Naive thymus-derived CD4-positive, alpha-beta T cell (primary cell): ENCODE results near the gene FXR2. TPM values are rescaled to one million over a fixed set of nuclear protein-coding genes. Genes with fewer than 3 reads are reported as not detected.
A peak's percentile ranks its signal among the peaks of the same experiment; 100 is the strongest.
"Not testable (repeated sequence)": the region's sequence is repeated elsewhere in the genome, so short reads cannot be mapped to it uniquely, and the experiment has no call there.

ENCODE experiments used
- ATAC-seq: fragments of 150-1000 bp; cut with Tn5 transposase; 2 replicates; pipeline ENCODE4 v1.10.0; 2021; ENCODE audit warnings: mild to moderate bottlenecking, moderate library complexity
- CTCF ChIA-PET: fragments of 350-600 bp; sonication (Branson Sonifier 250); formaldehyde crosslinking; loops from one replicate; lab custom pipeline; 2021; ENCODE audit warnings: antibody characterized with exemption; lab: Charles Lee
- POLR2A ChIA-PET: fragments of 350-600 bp; sonication (Branson Sonifier 250); formaldehyde crosslinking; loops from one replicate; lab custom pipeline; 2021; ENCODE audit warnings: antibody characterized with exemption, inconsistent platforms; lab: Charles Lee
- DNase-seq, 9 donors: peaks; one replicate each; pipeline versions ENCODE4 v3.0.0 to v3.0.0-alpha.2; 2020 to 2022; ENCODE audit warnings: mixed read lengths in 1 of 9
- H3K27ac ChIP-seq: one replicate; pipeline ENCODE4 v1.7.0; 2013; ENCODE audit warnings: mild to moderate bottlenecking, low read depth, low read length, moderate library complexity
- H3K27me3 ChIP-seq, 2 donors: one replicate each; pipeline ENCODE4 v1.7.0; 2013; ENCODE audit warnings: low read length in 2 of 2, mild to moderate bottlenecking in 2 of 2, moderate library complexity in 2 of 2; ENCODE audit not compliant: control insufficient read depth in 2 of 2, insufficient read depth in 2 of 2
- H3K36me3 ChIP-seq, 3 experiments: 1 replicate in 2 of 3; 2 replicates in 1 of 3; pipeline ENCODE4 v1.7.0; 2013; ENCODE audit warnings: low read length in 3 of 3, mild to moderate bottlenecking in 3 of 3, moderate library complexity in 1 of 3; ENCODE audit not compliant: insufficient read depth in 3 of 3, control insufficient read depth in 2 of 3
- H3K4me1 ChIP-seq, 2 donors: one replicate each; pipeline ENCODE4 v1.7.0; 2013; ENCODE audit warnings: low read length in 2 of 2, mild to moderate bottlenecking in 2 of 2, moderate library complexity in 1 of 2; ENCODE audit not compliant: control insufficient read depth in 2 of 2, insufficient read depth in 2 of 2
- H3K4me3 ChIP-seq: 2 replicates; pipeline ENCODE4 v1.7.0; 2013; ENCODE audit warnings: mild to moderate bottlenecking, low read length
- H3K9me3 ChIP-seq, 3 experiments: 1 replicate in 2 of 3; 2 replicates in 1 of 3; pipeline ENCODE4 v1.7.0; 2013; ENCODE audit warnings: low read length in 3 of 3; ENCODE audit not compliant: control insufficient read depth in 2 of 3
- H3K27ac Mint-ChIP-seq, 9 donors: one replicate each; pipeline ENCODE4 v1.8.0; 2020 to 2022; ENCODE audit warnings: mixed read lengths in 9 of 9, mild to moderate bottlenecking in 8 of 9, moderate library complexity in 5 of 9, inconsistent platforms in 2 of 9
- H3K27me3 Mint-ChIP-seq, 5 donors: one replicate each; pipeline ENCODE4 v1.8.0; 2021 to 2022; ENCODE audit warnings: mixed read lengths in 5 of 5, mild to moderate bottlenecking in 1 of 5
- H3K36me3 Mint-ChIP-seq, 5 donors: one replicate each; pipeline ENCODE4 v1.8.0; 2020 to 2022; ENCODE audit warnings: mixed read lengths in 5 of 5, mild to moderate bottlenecking in 3 of 5, inconsistent platforms in 1 of 5
- H3K4me1 Mint-ChIP-seq, 7 donors: one replicate each; pipeline ENCODE4 v1.8.0; 2020 to 2022; ENCODE audit warnings: mixed read lengths in 7 of 7, mild to moderate bottlenecking in 3 of 7, inconsistent platforms in 1 of 7
- H3K4me3 Mint-ChIP-seq, 10 donors: one replicate each; pipeline ENCODE4 v1.8.0; 2020 to 2022; ENCODE audit warnings: mild to moderate bottlenecking in 10 of 10, mixed read lengths in 10 of 10, moderate library complexity in 6 of 10, inconsistent platforms in 2 of 10
- H3K9me3 Mint-ChIP-seq, 11 donors: one replicate each; pipeline ENCODE4 v1.8.0; 2020 to 2022; ENCODE audit warnings: mixed read lengths in 11 of 11, mild to moderate bottlenecking in 4 of 11, inconsistent platforms in 1 of 11, moderate library complexity in 1 of 11
- intact Hi-C, 2 donors: fragments of 100-400 bp; cut with micrococcal nuclease; formaldehyde crosslinking; loops; one replicate each; pipeline ENCODE4 v1.15.1; 2023
- polyA plus RNA-seq, 2 donors: library from polyadenylated mRNA; unstranded; fragments of 300-500 nt; fragmentation: Illumina TruSeq; gene quantifications; one replicate each; pipeline ENCODE4 v1.2.3, GENCODE V29; 2021
- total RNA-seq, 6 experiments: library from RNA in 5 of 6; stranded (reverse) in 5 of 6; gene quantifications; 1 replicate in 5 of 6; 2 replicates in 1 of 6; pipeline ENCODE4 v1.2.3 and lab custom pipeline; 2021 to 2026

FXR2 gene
- total and polyA plus RNA-seq, 7 experiments from 2014 or later = 5.5 to 46.9 (median 25.2) TPM

DNA sequence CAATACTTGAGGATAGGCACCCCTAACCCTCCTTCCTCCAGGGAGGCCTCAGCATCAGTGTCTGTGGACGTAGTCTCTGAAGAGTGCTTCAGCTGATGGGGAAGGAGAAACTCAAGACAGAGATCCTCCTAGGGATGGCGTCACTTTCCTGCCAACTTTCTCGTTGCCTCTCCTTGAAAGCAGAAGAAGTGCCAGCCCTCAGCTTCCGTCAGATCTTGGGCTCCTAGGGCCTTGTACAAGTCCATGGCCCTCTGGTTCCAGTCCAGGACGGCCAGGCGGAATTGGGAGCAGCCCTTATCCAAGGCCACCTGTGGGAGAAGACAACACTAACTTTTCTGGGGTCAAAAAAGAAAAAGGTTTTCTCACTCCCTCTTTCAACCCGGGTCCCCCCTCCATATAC is 11.6 kb upstream of the FXR2 start:
- Mint-ChIP-seq H3K27ac (peak overlapping the region in 7 of 9 donors; percentile 41 to 91 (median 85)), H3K9me3 (no peaks in the 10 kb centered on the region), H3K4me1 (peaks cover 7 to 19% (median 16%) of the 10 kb centered on the region in 7 donors), H3K4me3 (peak overlapping the region; percentile 90 to 96 (median 94)), H3K36me3 (peaks cover 0 to 3% (median 0%) of the 10 kb centered on the region in 5 donors), H3K27me3 (no peaks in the 10 kb centered on the region)
- no peaks in the 10 kb centered on the region for H3K9me3 ChIP-seq
- no peak for DNase-seq
- ATAC-seq = peak; percentile 12
- no peaks in the 10 kb centered on the region for H3K27me3 ChIP-seq
- intact Hi-C loops = no loop called here
- ChIA-PET CTCF (interaction anchor here (0.6 to 2.2 kb wide), 2 partner anchors 11 to 61 kb away, joined by 4 to 18 read pairs; partner anchors contain the start of genes TP53 and WRAP53), POLR2A (interaction anchor here (1.0 to 3.0 kb wide), 6 partner anchors 9 to 77 kb away, joined by 4 to 76 read pairs (median 9); partner anchors contain the start of genes FXR2, TP53 and WRAP53)
- H3K4me3 ChIP-seq = no peak overlapping the region
- peaks cover 0 to 3% (median 0%) of the 10 kb centered on the region in 3 experiments for H3K36me3 ChIP-seq
- H3K27ac ChIP-seq = peak overlapping the region; percentile 93
- peaks cover 5% of the 10 kb centered on the region in 2 donors for H3K4me1 ChIP-seq

DNA sequence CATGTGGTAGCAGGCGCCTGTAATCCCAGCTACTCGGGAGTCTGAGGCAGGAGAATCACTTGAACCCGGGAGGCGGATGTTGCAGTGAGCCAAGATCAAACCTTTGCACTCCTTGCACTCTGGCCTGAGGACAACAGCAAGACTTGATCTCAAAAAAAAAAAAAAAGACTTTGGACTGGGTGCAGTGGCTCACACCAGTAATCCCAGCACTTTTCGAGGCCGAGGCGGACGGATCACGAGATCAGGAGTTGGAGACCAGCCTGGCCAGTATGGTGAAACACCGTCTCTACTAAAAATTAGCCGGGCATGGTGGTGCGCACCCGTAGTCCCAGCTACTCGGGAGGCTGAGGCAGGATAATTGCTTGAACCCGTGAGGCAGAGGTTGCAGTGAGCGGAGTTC is 11.1 kb upstream of the FXR2 start:
- H3K27me3 ChIP-seq, ATAC-seq, H3K4me1 ChIP-seq, H3K36me3 Mint-ChIP-seq, H3K4me3 ChIP-seq, H3K9me3 ChIP-seq, intact Hi-C loops, CTCF ChIA-PET, H3K36me3 ChIP-seq, H3K27me3 Mint-ChIP-seq, H3K9me3 Mint-ChIP-seq, H3K27ac ChIP-seq, DNase-seq: not testable (repeated sequence)
- H3K4me3 Mint-ChIP-seq = peak overlapping the region in 2 of 10 donors; percentile 94 to 95
- POLR2A ChIA-PET = interaction anchor here (0.6 to 3.0 kb wide), 4 partner anchors 9 to 569 kb away, joined by 3 to 76 read pairs (median 9); partner anchors contain the start of genes TP53 and WRAP53
- peaks cover 7 to 19% (median 16%) of the 10 kb centered on the region in 7 donors for H3K4me1 Mint-ChIP-seq
- H3K27ac Mint-ChIP-seq = peak overlapping the region in 2 of 9 donors; percentile 32 to 91

DNA sequence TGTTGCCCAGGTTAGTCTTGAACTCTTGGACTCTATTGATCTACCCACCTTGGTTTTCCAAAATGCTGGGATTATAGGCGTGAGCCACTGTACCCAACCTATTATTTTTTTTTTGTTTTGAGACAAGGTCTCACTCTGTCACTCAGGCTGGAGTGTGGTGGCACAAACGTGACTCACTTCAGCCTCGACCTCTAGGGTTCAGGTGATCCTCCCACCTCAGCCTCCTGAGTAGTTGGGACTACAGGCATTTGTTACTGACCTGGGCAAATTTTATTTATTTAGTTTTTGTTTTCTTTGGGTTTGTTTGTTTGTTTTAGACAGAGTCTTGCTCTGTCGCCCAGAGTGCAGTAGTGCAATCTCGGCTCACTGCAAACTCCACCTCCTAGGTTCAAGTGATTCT is 9.0 kb upstream of the FXR2 start:
- peaks cover 0 to 3% (median 0%) of the 10 kb centered on the region in 5 donors for H3K36me3 Mint-ChIP-seq
- ChIA-PET CTCF (interaction anchor here (0.7 kb wide), 1 partner anchor 63 kb away, joined by 9 read pairs; no protein-coding TSS in a partner anchor), POLR2A (no interaction called here)
- Histone ChIP-seq H3K4me1 (peaks cover 5% of the 10 kb centered on the region in 2 donors), H3K4me3 (no peak overlapping the region), H3K9me3 (no peaks in the 10 kb centered on the region), H3K27me3 (no peaks in the 10 kb centered on the region), H3K36me3 (peaks cover 0 to 3% (median 0%) of the 10 kb centered on the region in 3 experiments), H3K27ac (no peak overlapping the region)
- no peak overlapping the region for H3K4me3 Mint-ChIP-seq
- DNase-seq (no peak), ATAC-seq (no peak)
- H3K4me1 Mint-ChIP-seq = peaks cover 7 to 19% (median 16%) of the 10 kb centered on the region in 7 donors
- peaks cover 0 to 2% (median 0%) of the 10 kb centered on the region in 5 donors for H3K27me3 Mint-ChIP-seq
- H3K27ac Mint-ChIP-seq = peak overlapping the region in 1 of 9 donors; percentile 45
- intact Hi-C loops = no loop called here
- H3K9me3 Mint-ChIP-seq = no peaks in the 10 kb centered on the region

DNA sequence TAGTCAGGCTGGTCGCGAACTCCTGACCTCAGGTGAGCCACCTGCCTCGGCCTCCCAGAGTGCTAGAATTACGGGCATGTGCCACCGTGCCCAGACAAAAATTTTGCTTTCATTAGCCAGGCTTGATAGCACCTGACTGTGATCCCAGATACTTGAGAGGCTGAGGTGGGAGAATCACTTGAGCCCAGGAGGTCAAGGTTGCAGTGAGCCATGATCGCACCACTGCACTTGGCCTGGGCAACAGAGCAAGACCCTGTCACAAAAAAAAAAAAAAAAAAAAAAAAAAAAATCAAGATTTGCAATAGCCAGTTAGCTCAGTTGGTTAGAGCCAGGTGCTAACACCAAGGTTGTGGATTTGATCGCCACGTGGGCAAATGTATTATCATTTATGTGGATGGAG is 6.1 kb upstream of the FXR2 start:
- Mint-ChIP-seq H3K9me3 (no peaks in the 10 kb centered on the region), H3K36me3 (no peaks in the 10 kb centered on the region), H3K27me3 (peaks cover 0 to 4% (median 0%) of the 10 kb centered on the region in 5 donors), H3K4me1 (peaks cover 0 to 9% (median 0%) of the 10 kb centered on the region in 7 donors), H3K27ac (no peak overlapping the region), H3K4me3 (no peak overlapping the region)
- H3K27ac ChIP-seq = no peak overlapping the region
- intact Hi-C loops = no loop called here
- no peaks in the 10 kb centered on the region for H3K4me1 ChIP-seq
- ChIA-PET POLR2A (interaction anchor here (0.6 to 1.7 kb wide), 4 partner anchors 37 to 579 kb away, joined by 3 read pairs; partner anchors contain the start of gene MPDU1), CTCF (interaction anchor here (0.7 kb wide), 1 partner anchor 473 kb away, joined by 4 read pairs; no protein-coding TSS in a partner anchor)
- DNase-seq = no peak
- no peak for ATAC-seq
- H3K9me3 ChIP-seq = no peaks in the 10 kb centered on the region
- H3K4me3 ChIP-seq = no peak overlapping the region
- H3K36me3 ChIP-seq = no peaks in the 10 kb centered on the region
- H3K27me3 ChIP-seq = no peaks in the 10 kb centered on the region

DNA sequence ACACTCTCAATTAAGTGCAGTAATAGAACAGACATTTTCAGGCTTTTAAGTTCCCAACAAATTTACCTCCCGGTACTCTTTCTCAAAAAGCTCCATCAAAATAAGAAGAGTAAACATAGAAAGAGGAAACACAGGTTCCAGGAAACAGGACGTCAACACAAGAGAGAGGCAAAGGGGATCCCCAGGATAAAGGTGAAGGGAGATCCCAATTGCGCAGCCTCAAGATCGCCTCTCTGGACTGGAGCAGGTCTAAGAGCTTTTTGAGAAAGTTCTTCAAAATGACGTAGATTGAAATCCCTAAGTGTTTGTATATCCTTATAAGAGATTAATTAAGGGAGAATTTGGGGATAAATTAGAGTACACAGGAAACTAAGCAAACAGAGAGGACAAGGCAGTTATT is 3.9 kb upstream of the FXR2 start:
- H3K27me3 ChIP-seq = no peaks in the 10 kb centered on the region
- Mint-ChIP-seq H3K27me3 (peaks cover 0 to 6% (median 0%) of the 10 kb centered on the region in 5 donors), H3K36me3 (peaks cover 0 to 1% (median 0%) of the 10 kb centered on the region in 5 donors), H3K9me3 (no peaks in the 10 kb centered on the region), H3K4me3 (no peak overlapping the region), H3K27ac (peak overlapping the region in 1 of 9 donors; percentile 18), H3K4me1 (peaks cover 3 to 19% (median 5%) of the 10 kb centered on the region in 7 donors)
- intact Hi-C loops = loop anchor here in 1 of 2 donors (5.0 kb wide), 1 partner anchor 224 kb away; no protein-coding TSS in a partner anchor
- no peak overlapping the region for H3K4me3 ChIP-seq
- no peaks in the 10 kb centered on the region for H3K36me3 ChIP-seq
- no peak overlapping the region for H3K27ac ChIP-seq
- no peak for DNase-seq
- ChIA-PET CTCF (interaction anchor here (1.2 kb wide), 1 partner anchor 9 kb away, joined by 4 read pairs; the partner anchor contains the start of gene SAT2), POLR2A (interaction anchor here (0.7 to 8.0 kb wide), 3 partner anchors 24 to 68 kb away, joined by 3 to 101 read pairs (median 4); partner anchors contain the start of genes TP53 and WRAP53)
- no peaks in the 10 kb centered on the region for H3K9me3 ChIP-seq
- ATAC-seq = no peak
- peaks cover 5 to 6% of the 10 kb centered on the region in 2 donors for H3K4me1 ChIP-seq

DNA sequence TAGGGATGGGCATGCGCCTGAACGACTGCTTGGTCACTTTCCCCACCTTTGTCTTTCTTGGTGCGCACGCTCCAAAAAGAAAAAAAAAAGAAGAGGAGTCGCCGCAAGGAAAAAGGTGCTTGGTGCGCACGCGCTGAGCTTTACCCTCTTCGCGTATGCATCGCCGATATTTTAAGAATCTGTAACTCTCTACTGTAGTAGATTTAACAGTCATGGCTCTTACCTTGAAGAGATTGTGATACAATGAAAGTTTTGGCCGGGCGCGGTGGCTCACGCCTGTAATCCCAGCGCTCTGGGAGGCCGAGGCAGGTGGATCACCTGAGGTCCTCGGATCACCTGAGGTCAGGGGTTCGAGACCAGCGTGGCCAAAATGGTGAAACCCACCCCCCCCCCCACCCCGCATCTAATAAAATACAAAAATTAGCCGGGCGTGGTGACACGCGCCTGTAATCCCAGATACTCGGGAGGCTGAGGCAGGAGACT is 609 bp upstream of the FXR2 start:
- CTCF ChIA-PET = interaction anchor here (0.6 to 1.6 kb wide), 13 partner anchors 11 to 577 kb away, joined by 3 to 15 read pairs (median 4); partner anchors contain the start of genes MPDU1, SAT2 and TP53

More for the DNA sequence above, 609 bp upstream of the FXR2 start:
- no peaks in the 10 kb centered on the region for H3K27me3 ChIP-seq
- no peaks in the 10 kb centered on the region for H3K9me3 ChIP-seq
- peak overlapping the region; percentile 89 to 99 (median 97) for H3K27ac Mint-ChIP-seq
- H3K36me3 ChIP-seq = peaks cover 0 to 4% (median 0%) of the 10 kb centered on the region in 3 experiments
- no peaks in the 10 kb centered on the region for H3K9me3 Mint-ChIP-seq
- POLR2A ChIA-PET = interaction anchor here (0.6 to 8.0 kb wide), 18 partner anchors 12 to 583 kb away, joined by 3 to 101 read pairs (median 6); partner anchors contain the start of genes MPDU1, SAT2, SENP3 and SHBG
- H3K4me1 ChIP-seq = peaks cover 16 to 27% of the 10 kb centered on the region in 2 donors
- DNase-seq = no peak
- intact Hi-C loops = loop anchor here in 1 of 2 donors (1.0 to 5.0 kb wide), 8 partner anchors 12 to 376 kb away; partner anchors contain the start of genes ATP1B2, PHF23, POLR2A and SAT2
- H3K36me3 Mint-ChIP-seq = peaks cover 0 to 11% (median 0%) of the 10 kb centered on the region in 5 donors
- H3K27ac ChIP-seq = peak overlapping the region; percentile 75
- H3K4me3 ChIP-seq = peak overlapping the region; percentile 86
- peak; percentile 38 for ATAC-seq
- H3K4me1 Mint-ChIP-seq = peaks cover 29 to 45% (median 36%) of the 10 kb centered on the region in 7 donors
- peak overlapping the region; percentile 84 to 97 (median 91) for H3K4me3 Mint-ChIP-seq
- peaks cover 0 to 6% (median 0%) of the 10 kb centered on the region in 5 donors for H3K27me3 Mint-ChIP-seq
